Heart left ventricle (tissue), 16 donors: ENCODE results near the gene NAA20. TPM values are rescaled to one million over a fixed set of nuclear protein-coding genes. Genes with fewer than 3 reads are reported as not detected.

Source experiments
- ATAC-seq, 4 donors: fragments of 200-7000 bp; cut with Tn5 transposase; one replicate each; pipeline ENCODE4 v1.9.1; 2020 to 2022; ENCODE audit warnings: moderate library complexity in 4 of 4, mild to moderate bottlenecking in 3 of 4, moderate number of reproducible peaks in 1 of 4
- DNase-seq, 5 donors: peaks; one replicate each; pipeline ENCODE4 v3.0.0-alpha.2; 2020
- H3K27ac ChIP-seq, 12 donors: fragments of 200-600 bp; sonication (generic) in 4 of 12; one replicate each; pipeline versions ENCODE4 v1.5.0 to v1.8.0; 2016 to 2022; ENCODE audit warnings: mild to moderate bottlenecking in 2 of 12
- H3K27me3 ChIP-seq, 9 donors: fragments of 200-600 bp; sonication (generic) in 2 of 9; one replicate each; pipeline versions ENCODE4 v1.5.1 to v1.8.0; 2016 to 2022; ENCODE audit warnings: mild to moderate bottlenecking in 3 of 9
- H3K36me3 ChIP-seq, 9 donors: fragments of 200-600 bp; sonication (generic) in 2 of 9; one replicate each; pipeline versions ENCODE4 v1.5.0 to v1.8.0; 2018 to 2022; ENCODE audit warnings: mild to moderate bottlenecking in 2 of 9
- H3K4me1 ChIP-seq, 12 donors: fragments of 200-600 bp; sonication (generic) in 4 of 12; one replicate each; pipeline versions ENCODE4 v1.5.0 to v1.8.0; 2016 to 2022; ENCODE audit warnings: mild to moderate bottlenecking in 3 of 12
- H3K4me3 ChIP-seq, 12 donors: fragments of 200-600 bp; sonication (generic) in 4 of 12; one replicate each; pipeline versions ENCODE4 v1.5.0 to v1.8.0; 2017 to 2022; ENCODE audit warnings: mild to moderate bottlenecking in 9 of 12, moderate library complexity in 4 of 12
- H3K9me3 ChIP-seq, 12 donors: fragments of 200-600 bp; sonication (generic) in 4 of 12; one replicate each; pipeline versions ENCODE4 v1.5.0 to v1.8.0; 2016 to 2022; ENCODE audit warnings: mild to moderate bottlenecking in 1 of 12
- POLR2A ChIP-seq, 2 donors: fragments of 450-650 bp; IDR thresholded peaks; one replicate each; pipeline ENCODE4 v1.6.1; 2017; ENCODE audit warnings: antibody characterized with exemption in 2 of 2, mild to moderate bottlenecking in 2 of 2, moderate library complexity in 2 of 2
- WGBS, 4 donors: extraction: QIAGEN DNeasy Blood & Tissue Kit in 2 of 4; methylation state at CpG; one replicate each; pipeline versions ENCODE4 v1.1.5 to v1.1.7; 2013 to 2018; 5-methylcytosine and 5-hydroxymethylcytosine counted together
- intact Hi-C, 10 donors: fragments of 100-400 bp; cut with DNase I; formaldehyde crosslinking; loops; one replicate each; pipeline versions ENCODE4 v1.11.1 to v1.14.2; 2022
- polyA plus RNA-seq, 2 donors: library from polyadenylated mRNA; stranded (reverse); fragments of 200-250 nt; gene quantifications; one replicate each; pipeline ENCODE4 v1.2.3, GENCODE V29; 2013
- total RNA-seq, 9 donors: library from RNA; depleted of rRNA in 2 of 9; stranded (reverse); fragments of >200 nt in 2 of 9; fragmentation: NEBNext Ultra II Directional in 3 of 9; extraction: Animal tissue kit (Norgen Biotek cat#: 25700) in 3 of 9; gene quantifications; one replicate each; pipeline versions ENCODE4 v1.1.0 to v1.2.4, GENCODE V29; 2016 to 2023
- TF ChIP-seq, protein P1 (sequence below), 12 donors: fragments of 200-600 bp; sonication (generic) in 4 of 12; IDR thresholded peaks; one replicate each; pipeline versions ENCODE4 v1.5.0 to v1.8.0; 2018 to 2022; ENCODE audit warnings: antibody characterized with exemption in 12 of 12, mild to moderate bottlenecking in 5 of 12
- donor health status: ischemic (EF 13 %, LVEDD 7.1; RV severe dilation, severe dysfunction).
- donor health status: healthy with polysubstance abuse.
- donor health status: DM: no; HTN: yes; CAD: no.
- donor health status: DM: no; HTN: no; CAD: no.
- donor health status: ischemic (EF 25% LVEDD 6.9; RV normal size, moderate dysfunction).
- donor health status: ischemic (EF 25% LVEDD 5.7; RV mildly dilated, moderate dysfunction).
- donor health status: healthy.
- donor health status: DM: yes; HTN: yes; CAD: no.
- donor health status: ischemic (EF 35%, LVEDD 5.7; RV mildly dilated, moderate dysfunction).
- donor health status: nonischemic (EF 11% LVEDD 7.7; RV severe dilation, severe dysfunction).
- donor health status: DM: yes; HTN: yes; CAD: no.
- donor health status: PGD.
- donor health status: ischemic (EF 29% LVEDD 5.4; RV normal size, mild dysfunction).
- donor health status: nonischemic (EF 23%, LVEDD 6.1; RV moderate dilation, normal function).

Gene NAA20
- total and polyA plus RNA-seq, 11 donors: 36.0 to 130 (median 59.7) TPM

DNA sequence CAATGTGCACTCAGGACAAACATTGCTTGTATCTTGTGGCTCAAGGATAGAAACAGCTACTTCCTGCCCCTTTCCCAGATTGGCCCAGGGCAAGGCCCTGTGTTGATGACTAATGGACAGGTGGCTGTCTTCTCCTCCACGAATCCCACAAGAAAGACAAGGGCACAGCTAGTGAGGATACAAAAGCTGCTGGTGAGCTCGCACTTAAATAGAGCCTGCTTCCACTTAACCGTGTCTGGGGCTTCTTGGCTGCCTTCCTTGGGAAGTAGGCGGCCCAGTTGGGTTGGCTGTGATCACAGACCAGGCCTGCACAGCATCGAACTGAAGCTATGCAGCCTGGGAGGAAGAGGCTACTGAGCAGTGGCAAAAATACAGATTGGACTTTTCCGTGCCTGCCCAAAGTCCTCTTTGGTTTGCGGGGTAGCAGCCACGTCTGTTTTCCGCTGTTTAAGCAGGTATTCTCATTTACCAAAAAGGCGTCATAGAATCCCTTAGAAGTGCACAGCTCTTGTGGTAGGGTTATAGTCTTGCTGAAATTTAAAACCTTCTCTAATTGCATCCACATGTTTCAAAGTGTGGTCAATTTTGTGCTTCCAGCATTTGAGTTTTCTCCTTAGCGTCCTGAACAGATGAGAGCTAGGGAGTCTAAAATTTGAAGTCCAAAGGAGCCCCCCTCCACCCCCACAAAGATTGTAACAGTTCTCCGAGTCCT, 23.0 kb upstream of the NAA20 start:
- H3K36me3 ChIP-seq: peaks cover 0 to 88% (median 71%) of the 10 kb centered on the region in 9 donors
- 34 to 42% (median 40%) methylated on average over 12 of the region's 12 CpGs for whole genome bisulfite sequencing, 4 donors
- no peak for TF ChIP-seq POLR2A (IDR thresholded peaks at IDR 0.05)
- TF ChIP-seq, protein P1, sequence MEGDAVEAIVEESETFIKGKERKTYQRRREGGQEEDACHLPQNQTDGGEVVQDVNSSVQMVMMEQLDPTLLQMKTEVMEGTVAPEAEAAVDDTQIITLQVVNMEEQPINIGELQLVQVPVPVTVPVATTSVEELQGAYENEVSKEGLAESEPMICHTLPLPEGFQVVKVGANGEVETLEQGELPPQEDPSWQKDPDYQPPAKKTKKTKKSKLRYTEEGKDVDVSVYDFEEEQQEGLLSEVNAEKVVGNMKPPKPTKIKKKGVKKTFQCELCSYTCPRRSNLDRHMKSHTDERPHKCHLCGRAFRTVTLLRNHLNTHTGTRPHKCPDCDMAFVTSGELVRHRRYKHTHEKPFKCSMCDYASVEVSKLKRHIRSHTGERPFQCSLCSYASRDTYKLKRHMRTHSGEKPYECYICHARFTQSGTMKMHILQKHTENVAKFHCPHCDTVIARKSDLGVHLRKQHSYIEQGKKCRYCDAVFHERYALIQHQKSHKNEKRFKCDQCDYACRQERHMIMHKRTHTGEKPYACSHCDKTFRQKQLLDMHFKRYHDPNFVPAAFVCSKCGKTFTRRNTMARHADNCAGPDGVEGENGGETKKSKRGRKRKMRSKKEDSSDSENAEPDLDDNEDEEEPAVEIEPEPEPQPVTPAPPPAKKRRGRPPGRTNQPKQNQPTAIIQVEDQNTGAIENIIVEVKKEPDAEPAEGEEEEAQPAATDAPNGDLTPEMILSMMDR (IDR thresholded peaks at IDR 0.05): no peak
- H3K4me3 ChIP-seq: peak overlapping the region in 1 of 12 donors; percentile 2
- intact Hi-C loops: loop anchor here in 9 of 10 donors (2.0 to 10.0 kb wide), 12 partner anchors 17 to 303 kb away; no protein-coding TSS in a partner anchor
- DNase-seq: peak; percentile 61 to 74 (median 67)
- peak; percentile 70 to 84 (median 79) for ATAC-seq
- H3K27ac ChIP-seq: peak overlapping the region; percentile 20 to 84 (median 72)
- H3K9me3 ChIP-seq: no peaks in the 10 kb centered on the region
- H3K4me1 ChIP-seq: peaks cover 27 to 96% (median 79%) of the 10 kb centered on the region in 12 donors
- no peaks in the 10 kb centered on the region for H3K27me3 ChIP-seq

DNA sequence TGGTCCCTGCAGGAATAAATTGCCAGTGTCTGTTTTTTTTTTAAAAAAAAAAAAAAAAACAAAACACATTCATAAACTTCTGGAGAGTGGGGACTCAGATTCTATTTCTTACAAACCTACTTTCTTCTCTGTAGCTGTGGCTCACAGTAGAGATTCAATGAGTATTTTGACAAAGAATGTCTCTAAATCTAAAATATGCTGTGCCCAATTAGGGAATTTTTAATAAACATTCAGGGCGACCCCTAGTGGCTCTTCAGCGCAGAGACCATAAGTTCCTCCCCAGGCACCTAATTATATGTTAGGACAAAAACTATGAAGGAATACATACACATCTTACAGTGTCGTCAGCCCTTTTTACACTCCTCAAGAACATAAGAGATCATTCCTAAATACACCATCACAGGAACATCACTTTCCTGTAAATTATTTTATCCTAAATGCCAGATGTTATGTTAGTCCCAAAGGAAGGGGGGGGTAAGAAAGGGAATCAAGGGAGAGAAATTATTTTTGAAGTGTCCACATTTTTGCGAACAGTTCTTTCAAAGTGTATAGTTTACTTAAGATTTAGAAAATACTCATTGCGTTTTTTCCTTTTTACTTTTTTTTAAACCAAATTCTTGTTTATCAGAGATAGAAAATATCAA, 21.8 kb upstream of the NAA20 start:
- H3K4me1 ChIP-seq: peaks cover 27 to 97% (median 79%) of the 10 kb centered on the region in 12 donors
- 25 to 35% (median 28%) methylated on average over 5 of the region's 5 CpGs for WGBS, 4 donors
- peak in 3 of 4 donors; percentile 15 to 37 (median 26) for ATAC-seq

DNA sequence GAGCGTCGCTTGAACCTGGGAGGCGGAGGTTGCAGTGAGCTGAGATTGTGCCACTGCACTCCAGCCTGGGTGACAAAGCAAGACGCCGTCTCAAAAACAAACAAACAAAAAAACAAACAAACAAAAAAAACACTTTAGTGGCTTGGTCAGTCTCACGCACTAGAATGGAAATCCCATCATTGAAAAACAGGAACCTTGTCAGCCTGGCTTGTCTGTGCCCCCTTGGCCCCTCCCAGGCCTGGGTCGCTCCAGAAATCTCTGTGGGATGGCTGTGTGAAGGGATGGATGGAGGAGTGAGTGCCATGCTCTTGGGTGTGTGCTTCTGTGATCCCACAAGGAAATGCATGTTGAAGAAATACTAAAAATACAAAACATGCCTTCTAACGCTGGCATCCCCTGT, 20.9 kb upstream of the NAA20 start:
- Histone ChIP-seq H3K4me1 (peaks cover 27 to 99% (median 70%) of the 10 kb centered on the region in 12 donors), H3K4me3 (no peak overlapping the region), H3K36me3 (peaks cover 0 to 91% (median 77%) of the 10 kb centered on the region in 9 donors), H3K27me3 (no peaks in the 10 kb centered on the region), H3K9me3 (no peaks in the 10 kb centered on the region), H3K27ac (peak overlapping the region in 8 of 12 donors; percentile 4 to 78 (median 58))
- 76 to 82% (median 81%) methylated on average over 8 of the region's 8 CpGs for WGBS, 4 donors
- TF ChIP-seq, protein P1 (IDR thresholded peaks at IDR 0.05): no peak
- TF ChIP-seq POLR2A (IDR thresholded peaks at IDR 0.05): no peak
- intact Hi-C loops: loop anchor here in 8 of 10 donors (5.0 to 10.0 kb wide), 7 partner anchors 89 to 304 kb away; no protein-coding TSS in a partner anchor
- no peak for ATAC-seq
- DNase-seq: no peak

More for the DNA sequence above, 21.8 kb upstream of the NAA20 start:
- intact Hi-C loops: loop anchor here (1.0 to 10.0 kb wide), 13 partner anchors 88 to 305 kb away; no protein-coding TSS in a partner anchor
- no peak for DNase-seq
- peaks cover 0 to 91% (median 77%) of the 10 kb centered on the region in 9 donors for H3K36me3 ChIP-seq
- no peak for TF ChIP-seq POLR2A (IDR thresholded peaks at IDR 0.05)
- TF ChIP-seq, protein P1 (IDR thresholded peaks at IDR 0.05): peak; percentile 68 to 86 (median 79)
- H3K27ac ChIP-seq: peak overlapping the region in 9 of 12 donors; percentile 64 to 84 (median 73)
- no peak overlapping the region for H3K4me3 ChIP-seq
- H3K9me3 ChIP-seq: no peaks in the 10 kb centered on the region
- no peaks in the 10 kb centered on the region for H3K27me3 ChIP-seq

DNA sequence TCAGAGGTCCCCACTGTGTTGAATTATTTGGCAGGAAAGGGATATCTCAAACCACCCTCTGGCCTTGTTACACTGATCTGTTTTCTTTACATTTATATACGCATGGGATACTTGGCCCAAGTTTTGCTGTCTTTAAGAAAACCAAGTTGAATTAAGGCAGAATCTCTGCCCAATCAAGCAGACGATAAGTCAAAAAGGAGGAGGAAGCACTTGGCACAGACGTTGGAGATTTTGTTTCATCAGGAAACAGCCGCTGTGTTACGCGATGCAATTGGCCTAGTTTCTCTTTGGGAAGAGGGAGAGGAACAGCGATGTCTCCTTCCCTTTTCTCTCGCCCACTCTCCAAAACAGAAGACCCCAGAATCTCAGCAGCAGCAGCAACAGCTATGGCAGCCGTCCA, 20.2 kb upstream of the NAA20 start:
- WGBS, 4 donors: 32 to 47% (median 40%) methylated on average over 9 of the region's 9 CpGs
- Histone ChIP-seq H3K27me3 (no peaks in the 10 kb centered on the region), H3K4me3 (no peak overlapping the region), H3K9me3 (no peaks in the 10 kb centered on the region), H3K27ac (peak overlapping the region in 10 of 12 donors; percentile 24 to 78 (median 58)), H3K4me1 (peaks cover 21 to 99% (median 64%) of the 10 kb centered on the region in 12 donors), H3K36me3 (peaks cover 0 to 91% (median 77%) of the 10 kb centered on the region in 9 donors)
- intact Hi-C loops: loop anchor here in 8 of 10 donors (5.0 to 10.0 kb wide), 7 partner anchors 90 to 305 kb away; no protein-coding TSS in a partner anchor
- ATAC-seq (no peak), DNase-seq (no peak)
- no peak for TF ChIP-seq POLR2A (IDR thresholded peaks at IDR 0.05)
- TF ChIP-seq, protein P1 (IDR thresholded peaks at IDR 0.05): no peak
